ENCODE data around the gene MT1A. TPM values are rescaled to one million over a fixed set of nuclear protein-coding genes. Genes with fewer than 3 reads are reported as not detected.

The MT1A gene
- total RNA-seq, 1 experiment from 2014 or later = not detected

GRCh38 chr16:56617212-56618085 is 21.0 kb upstream of the MT1A start:
- Histone ChIP-seq H3K9me2 (ENCODE audit: insufficient read depth) (no peaks in the 10 kb centered on the region), H3K9ac (ENCODE audit: low read length) (no peak overlapping the region), H2AFZ (ENCODE audit: low read depth, low read length, poor library complexity, severe bottlenecking) (no peak overlapping the region), H3K27me3 (ENCODE audit: insufficient read depth, low read length) (no peaks in the 10 kb centered on the region), H3K79me2 (ENCODE audit: insufficient read depth, low read length) (no peaks in the 10 kb centered on the region), H4K20me1 (ENCODE audit: insufficient read depth) (no peaks in the 10 kb centered on the region), H3K4me1 (ENCODE audit: control insufficient read depth in 1 of 2, insufficient read depth in 2 of 2, low read length in 2 of 2) (peaks cover 18 to 28% of the 10 kb centered on the region in 2 experiments), H3K36me3 (ENCODE audit: control insufficient read depth in 1 of 2, insufficient read depth in 2 of 2, low read length in 2 of 2) (no peaks in the 10 kb centered on the region), H3K27ac (ENCODE audit: low read depth, low read length) (no peak overlapping the region), H3K4me3 (replicated peaks in 1 of 2; ENCODE audit: low read depth in 1 of 2, low read length in 2 of 2) (no peak overlapping the region), H3K9me3 (ENCODE audit: control insufficient read depth in 1 of 2, insufficient read depth in 1 of 2, low read depth in 1 of 2, low read length in 2 of 2) (no peaks in the 10 kb centered on the region), H3K4me2 (ENCODE audit: low read length) (no peak overlapping the region)
- intact Hi-C loops (cut with micrococcal nuclease) = no loop called here
- TF ChIP-seq JUND (IDR thresholded peaks at IDR 0.05) = no peak
- no peak for TF ChIP-seq CTCF (IDR thresholded peaks at IDR 0.05 in 2 of 3, conservative IDR thresholded peaks at IDR 0.05 in 1 of 3; ENCODE audit: borderline replicate concordance in 1 of 3, insufficient read depth in 1 of 3, low read depth in 2 of 3, low read length in 2 of 3)
- TF ChIP-seq TCF7L2 (IDR thresholded peaks at IDR 0.05; ENCODE audit: borderline replicate concordance, extremely low read depth, insufficient read depth, insufficient read length) = no peak
- no peak for TF ChIP-seq SRF (IDR thresholded peaks at IDR 0.05; ENCODE audit: low read depth)
- no peak for TF ChIP-seq RAD21 (IDR thresholded peaks at IDR 0.05; ENCODE audit: low read depth)
- no peak for TF ChIP-seq FOSL1 (IDR thresholded peaks at IDR 0.05; ENCODE audit: low read depth)
- no peak for TF ChIP-seq ELF1 (IDR thresholded peaks at IDR 0.05; ENCODE audit: borderline replicate concordance, low read depth)
- TF ChIP-seq POLR2A (IDR thresholded peaks at IDR 0.05; ENCODE audit: borderline replicate concordance, extremely low read depth, insufficient read depth, insufficient read length) = no peak
- TF ChIP-seq REST (IDR thresholded peaks at IDR 0.05; ENCODE audit: low read depth) = no peak
- TF ChIP-seq MAX (IDR thresholded peaks at IDR 0.05) = no peak
- no peak for TF ChIP-seq ZBTB33 (IDR thresholded peaks at IDR 0.05; ENCODE audit: extremely low read depth, insufficient replicate concordance, low read length)
- no peak for TF ChIP-seq YY1 (IDR thresholded peaks at IDR 0.05; ENCODE audit: extremely low read depth, insufficient replicate concordance, low read depth, low read length)
- TF ChIP-seq ZFX (IDR thresholded peaks at IDR 0.05) = no peak
- no peak for TF ChIP-seq POLR2AphosphoS5 (IDR thresholded peaks at IDR 0.05; ENCODE audit: low read depth, low read length)
- TF ChIP-seq EZH2phosphoT487 (IDR thresholded peaks at IDR 0.05; ENCODE audit: borderline replicate concordance) = no peak
- no peak for TF ChIP-seq EZH2 (IDR thresholded peaks at IDR 0.05)
- TF ChIP-seq SP1 (IDR thresholded peaks at IDR 0.05; ENCODE audit: low read depth) = no peak
- no peak for TF ChIP-seq CEBPB (IDR thresholded peaks at IDR 0.05; ENCODE audit: low read depth)
- ChIA-PET CTCF (no interaction called here), POLR2A (interaction anchor here (1.4 to 16.1 kb wide), 3 partner anchors 7 to 11 kb away, joined by 3 to 344 read pairs (median 5); partner anchors contain the start of genes MT1E and MT2A), RAD21 (ENCODE audit: low non-redundant PET in 1 of 2, low total read pairs in 2 of 2, uncharacterized antibody in 2 of 2, unreplicated experiment in 2 of 2) (interaction anchor here in 1 of 2 experiments (0.6 kb wide), 1 partner anchor 9 kb away, joined by 5 read pairs; the partner anchor contains the start of gene MT2A)
- no peak for DNase-seq (ENCODE audit: low read depth, low spot score)
- no TSS peak for BruUV-seq (replicated peaks)
- ATAC-seq = no peak

Data from HCT116 (cell line).